ENCODE results near the gene RFX2. TPM values are rescaled to one million over a fixed set of nuclear protein-coding genes. Genes with fewer than 3 reads are reported as not detected.

Gene RFX2
- total and polyA plus RNA-seq, 4 donors = 13.1 to 54.2 (median 20.0) TPM

GRCh38 chr19:5953030-5953589 lies 157.2 kb downstream of the RFX2 start:
- Histone ChIP-seq H3K36me3 (ENCODE audit: control insufficient read depth in 4 of 4, insufficient read depth in 4 of 4, low read length in 4 of 4) (peaks cover 0 to 6% (median 0%) of the 10 kb centered on the region in 4 donors), H3K27me3 (ENCODE audit: control insufficient read depth in 3 of 3, insufficient read depth in 3 of 3, low read length in 2 of 3) (no peaks in the 10 kb centered on the region), H3K27ac (ENCODE audit: low read depth in 1 of 2, low read length in 1 of 2) (peak overlapping the region; percentile 32 to 58), H3K4me3 (no peak overlapping the region), H3K9me3 (ENCODE audit: control insufficient read depth in 4 of 4, insufficient read depth in 3 of 4, low read length in 3 of 4) (no peaks in the 10 kb centered on the region), H3K4me1 (ENCODE audit: control insufficient read depth in 5 of 5, insufficient read depth in 5 of 5, low read length in 5 of 5) (peaks cover 31 to 85% (median 60%) of the 10 kb centered on the region in 5 donors), H3K9ac (ENCODE audit: insufficient read depth in 1 of 2, low read length in 2 of 2) (peak overlapping the region in 1 of 2 donors; percentile 30)
- no peak for TF ChIP-seq CTCF (IDR thresholded peaks at IDR 0.05; ENCODE audit: control extremely low read depth, extremely low read depth)
- WGBS, 2 donors = 50 to 52% methylated on average over 5 of the region's 5 CpGs
- ATAC-seq (ENCODE audit: insufficient read depth, low FRiP score) = no peak
- DNase-seq = no peak

GRCh38 chr19:5952193-5953029 lies 157.9 kb downstream of the RFX2 start:
- DNase-seq = no peak
- ATAC-seq (ENCODE audit: insufficient read depth, low FRiP score) = no peak
- Histone ChIP-seq H3K27ac (ENCODE audit: low read depth in 1 of 2, low read length in 1 of 2) (peak overlapping the region in 1 of 2 donors; percentile 2), H3K36me3 (ENCODE audit: control insufficient read depth in 4 of 4, insufficient read depth in 4 of 4, low read length in 4 of 4) (peaks cover 0 to 5% (median 0%) of the 10 kb centered on the region in 4 donors), H3K9ac (ENCODE audit: insufficient read depth in 1 of 2, low read length in 2 of 2) (peak overlapping the region in 1 of 2 donors; percentile 36), H3K9me3 (ENCODE audit: control insufficient read depth in 4 of 4, insufficient read depth in 3 of 4, low read length in 3 of 4) (no peaks in the 10 kb centered on the region), H3K4me3 (no peak overlapping the region), H3K27me3 (ENCODE audit: control insufficient read depth in 3 of 3, insufficient read depth in 3 of 3, low read length in 2 of 3) (no peaks in the 10 kb centered on the region), H3K4me1 (ENCODE audit: control insufficient read depth in 5 of 5, insufficient read depth in 5 of 5, low read length in 5 of 5) (peaks cover 36 to 86% (median 64%) of the 10 kb centered on the region in 5 donors)
- TF ChIP-seq CTCF (IDR thresholded peaks at IDR 0.05; ENCODE audit: control extremely low read depth, extremely low read depth) = no peak
- WGBS, 2 donors = 58 to 74% methylated on average over 18 of the region's 18 CpGs

GRCh38 chr19:5951338-5951861 lies 158.9 kb downstream of the RFX2 start:
- Histone ChIP-seq H3K4me1 (ENCODE audit: control insufficient read depth in 5 of 5, insufficient read depth in 5 of 5, low read length in 5 of 5) (peaks cover 37 to 91% (median 62%) of the 10 kb centered on the region in 5 donors), H3K36me3 (ENCODE audit: control insufficient read depth in 4 of 4, insufficient read depth in 4 of 4, low read length in 4 of 4) (peaks cover 0 to 5% (median 0%) of the 10 kb centered on the region in 4 donors), H3K4me3 (no peak overlapping the region), H3K9me3 (ENCODE audit: control insufficient read depth in 4 of 4, insufficient read depth in 3 of 4, low read length in 3 of 4) (no peaks in the 10 kb centered on the region), H3K27me3 (ENCODE audit: control insufficient read depth in 3 of 3, insufficient read depth in 3 of 3, low read length in 2 of 3) (no peaks in the 10 kb centered on the region), H3K9ac (ENCODE audit: insufficient read depth in 1 of 2, low read length in 2 of 2) (no peak overlapping the region), H3K27ac (ENCODE audit: low read depth in 1 of 2, low read length in 1 of 2) (peak overlapping the region in 1 of 2 donors; percentile 26)
- DNase-seq = no peak
- WGBS, 2 donors = 12 to 27% methylated on average over 19 of the region's 19 CpGs
- TF ChIP-seq CTCF (IDR thresholded peaks at IDR 0.05; ENCODE audit: control extremely low read depth, extremely low read depth) = no peak
- no peak for ATAC-seq (ENCODE audit: insufficient read depth, low FRiP score)
